Activated T-cell treated with anti-CD3 and anti-CD28 coated beads, Interleukin-2, amount 50 U/mL, for 48 hours (primary cell): ENCODE data around the gene SLIT1.

ENCODE experiments used
- DNase-seq, 2 experiments: peaks; one replicate each; pipeline ENCODE4 v3.0.0-alpha.2; 2020

The SLIT1 gene

GRCh38 chr10:97018251-97019212, 167.2 kb downstream of the SLIT1 start:
- no peak for DNase-seq

- no peak for DNase-seq
Observed at GRCh38 chr10:97017474-97017903, 168.3 kb downstream of the SLIT1 start.

GRCh38 chr10:97016728-97017473, 168.9 kb downstream of the SLIT1 start:
- peak; percentile 52 to 62 for DNase-seq

GRCh38 chr10:97015240-97015639, 170.5 kb downstream of the SLIT1 start:
- DNase-seq = no peak

- no peak for DNase-seq
Observed at GRCh38 chr10:97013983-97014382, 171.8 kb downstream of the SLIT1 start.

- DNase-seq = no peak
Observed at GRCh38 chr10:97013568-97013967, 172.2 kb downstream of the SLIT1 start.

GRCh38 chr10:97012470-97012869, 173.3 kb downstream of the SLIT1 start:
- DNase-seq = no peak

- no peak for DNase-seq
Observed at GRCh38 chr10:97011397-97011796, 174.4 kb downstream of the SLIT1 start.

GRCh38 chr10:97010695-97011206, 175.0 kb downstream of the SLIT1 start:
- no peak for DNase-seq

GRCh38 chr10:97007417-97007816, 178.3 kb downstream of the SLIT1 start:
- DNase-seq = no peak

- no peak for DNase-seq
Observed at GRCh38 chr10:97006364-97006763, 179.4 kb downstream of the SLIT1 start.

- DNase-seq = no peak
Observed at GRCh38 chr10:97005349-97005748, 180.4 kb downstream of the SLIT1 start.

GRCh38 chr10:97004591-97004990, 181.2 kb downstream of the SLIT1 start:
- no peak for DNase-seq

GRCh38 chr10:97003804-97004201, 182.0 kb downstream of the SLIT1 start:
- DNase-seq = no peak

- DNase-seq = no peak
Observed at GRCh38 chr10:97003151-97003803, 182.5 kb downstream of the SLIT1 start.

- DNase-seq = no peak
Observed at GRCh38 chr10:97002670-97003069, 183.1 kb downstream of the SLIT1 start.

- DNase-seq = no peak
Observed at GRCh38 chr10:97001183-97001991, 184.4 kb downstream of the SLIT1 start.

GRCh38 chr10:97000487-97001182, 185.1 kb downstream of the SLIT1 start:
- DNase-seq = no peak

- DNase-seq = no peak
Observed at GRCh38 chr10:96999987-97000386, 185.8 kb downstream of the SLIT1 start.

- DNase-seq = no peak
Observed at GRCh38 chr10:96999337-96999736, 186.4 kb downstream of the SLIT1 start.

GRCh38 chr10:96998329-96998888, 187.3 kb downstream of the SLIT1 start:
- no peak for DNase-seq
